Measurements from ENCODE around the gene C17orf107. TPM values are rescaled to one million over a fixed set of nuclear protein-coding genes. Genes with fewer than 3 reads are reported as not detected.
"Not testable (repeated sequence)": the region's sequence is repeated elsewhere in the genome, so short reads cannot be mapped to it uniquely, and the experiment has no call there.

Gene C17orf107
- total RNA-seq, 1 donor from 2014 or later: 1.3 TPM

GRCh38 chr17:4901108-4901647, 1.8 kb downstream of the C17orf107 start:
- ATAC-seq: no peak

GRCh38 chr17:4901648-4902344, 2.5 kb downstream of the C17orf107 start:
- no peak for ATAC-seq

GRCh38 chr17:4902540-4902939, 3.2 kb downstream of the C17orf107 start:
- ATAC-seq: no peak

GRCh38 chr17:4903051-4903818, 3.9 kb downstream of the C17orf107 start, which contains the start of gene CHRNE:
Gene CHRNE, minus strand, starts transcription at chr17:4903098. Its CDS starts 35 bp downstream, at chr17:4903063.
- ATAC-seq: peak; percentile 59

GRCh38 chr17:4906642-4907041, 7.3 kb downstream of the C17orf107 start:
- ATAC-seq: not testable (repeated sequence)

GRCh38 chr17:4908301-4908700, 9.0 kb downstream of the C17orf107 start:
- ATAC-seq: peak; percentile 63

- ATAC-seq: peak; percentile 91
Observed at GRCh38 chr17:4908711-4909496, 9.6 kb downstream of the C17orf107 start.

- ATAC-seq: no peak
Observed at GRCh38 chr17:4913994-4914393, 14.7 kb downstream of the C17orf107 start.

GRCh38 chr17:4914551-4914950, 15.2 kb downstream of the C17orf107 start:
- ATAC-seq: not testable (repeated sequence)

GRCh38 chr17:4919511-4920047, 20.2 kb downstream of the C17orf107 start:
- ATAC-seq: no peak

- peak; percentile 70 for ATAC-seq
Observed at GRCh38 chr17:4920351-4921048, 21.2 kb downstream of the C17orf107 start.

- ATAC-seq: no peak
Observed at GRCh38 chr17:4921320-4921719, 22.0 kb downstream of the C17orf107 start.

- not testable (repeated sequence) for ATAC-seq
Observed at GRCh38 chr17:4926577-4927335, 27.4 kb downstream of the C17orf107 start.

GRCh38 chr17:4928881-4929280, 29.5 kb downstream of the C17orf107 start:
- ATAC-seq: no peak

GRCh38 chr17:4931963-4932362, 32.6 kb downstream of the C17orf107 start, which contains the start of gene GP1BA:
Gene GP1BA, plus strand, starts transcription at chr17:4932277. Its CDS starts 328 bp downstream, at chr17:4932605.
- ATAC-seq: no peak

GRCh38 chr17:4932756-4933155, 33.4 kb downstream of the C17orf107 start:
- no peak for ATAC-seq

GRCh38 chr17:4933646-4934045, 34.3 kb downstream of the C17orf107 start:
- ATAC-seq: no peak

- ATAC-seq: peak; percentile 4
Observed at GRCh38 chr17:4934173-4934979, 35.0 kb downstream of the C17orf107 start.

GRCh38 chr17:4935650-4936049, 36.3 kb downstream of the C17orf107 start:
- ATAC-seq: no peak

GRCh38 chr17:4936436-4936835, 37.1 kb downstream of the C17orf107 start:
- no peak for ATAC-seq
